IPS-18a (cell line): ENCODE measurements around the gene ARHGDIB.

Experiments used
- H3K27ac ChIP-seq: one replicate; pipeline ENCODE4 v1.5.1; 2013; ENCODE audit warnings: low read length
- H3K27me3 ChIP-seq: one replicate; pipeline ENCODE4 v1.6.1; 2013; ENCODE audit warnings: mild to moderate bottlenecking, low read length; ENCODE audit not compliant: control insufficient read depth, insufficient read depth
- H3K36me3 ChIP-seq: one replicate; pipeline ENCODE4 v1.6.1; 2013; ENCODE audit warnings: low read depth, low read length; ENCODE audit not compliant: control insufficient read depth
- H3K4me1 ChIP-seq: one replicate; pipeline ENCODE4 v1.6.1; 2013; ENCODE audit warnings: low read depth, low read length; ENCODE audit not compliant: control insufficient read depth
- H3K4me3 ChIP-seq: one replicate; pipeline ENCODE4 v1.5.1; 2013; ENCODE audit warnings: low read length
- H3K9ac ChIP-seq: one replicate; pipeline ENCODE4 v1.6.1; 2013; ENCODE audit warnings: mild to moderate bottlenecking, low read length, moderate library complexity
- H3K9me3 ChIP-seq: one replicate; pipeline ENCODE4 v1.6.1; 2013; ENCODE audit warnings: low read depth, low read length; ENCODE audit not compliant: control insufficient read depth

The ARHGDIB gene

GRCh38 chr12:14937689-14938088 is 23.7 kb downstream of the ARHGDIB start:
- no peaks in the 10 kb centered on the region for H3K4me1 ChIP-seq
- no peaks in the 10 kb centered on the region for H3K9me3 ChIP-seq
- H3K4me3 ChIP-seq, result no peak overlapping the region
- no peaks in the 10 kb centered on the region for H3K36me3 ChIP-seq
- no peaks in the 10 kb centered on the region for H3K27me3 ChIP-seq
- H3K9ac ChIP-seq, result no peak overlapping the region
- no peak overlapping the region for H3K27ac ChIP-seq

DNA sequence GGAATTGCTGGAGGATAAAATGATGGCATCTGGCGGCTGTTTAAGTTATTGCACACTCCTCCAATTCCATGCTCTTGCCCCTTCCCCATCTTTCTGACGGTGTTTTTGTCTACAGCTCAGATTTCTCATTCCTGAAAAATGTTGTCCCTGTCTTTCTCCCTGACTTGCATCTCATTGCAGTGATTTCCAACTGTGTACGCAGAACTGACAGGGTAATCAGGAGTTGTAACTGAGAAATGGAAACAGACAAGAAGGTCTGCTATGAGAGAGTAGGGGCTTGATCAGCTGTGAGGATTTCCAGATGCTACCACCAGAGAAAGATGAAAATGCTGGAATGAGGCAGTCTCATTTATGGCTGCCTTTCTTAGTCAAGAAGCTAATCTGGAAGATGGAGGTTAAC is 24.4 kb downstream of the ARHGDIB start:
- Histone ChIP-seq H3K4me1 (no peaks in the 10 kb centered on the region), H3K36me3 (no peaks in the 10 kb centered on the region), H3K9ac (no peak overlapping the region), H3K4me3 (no peak overlapping the region), H3K9me3 (no peaks in the 10 kb centered on the region), H3K27ac (no peak overlapping the region), H3K27me3 (no peaks in the 10 kb centered on the region)

DNA sequence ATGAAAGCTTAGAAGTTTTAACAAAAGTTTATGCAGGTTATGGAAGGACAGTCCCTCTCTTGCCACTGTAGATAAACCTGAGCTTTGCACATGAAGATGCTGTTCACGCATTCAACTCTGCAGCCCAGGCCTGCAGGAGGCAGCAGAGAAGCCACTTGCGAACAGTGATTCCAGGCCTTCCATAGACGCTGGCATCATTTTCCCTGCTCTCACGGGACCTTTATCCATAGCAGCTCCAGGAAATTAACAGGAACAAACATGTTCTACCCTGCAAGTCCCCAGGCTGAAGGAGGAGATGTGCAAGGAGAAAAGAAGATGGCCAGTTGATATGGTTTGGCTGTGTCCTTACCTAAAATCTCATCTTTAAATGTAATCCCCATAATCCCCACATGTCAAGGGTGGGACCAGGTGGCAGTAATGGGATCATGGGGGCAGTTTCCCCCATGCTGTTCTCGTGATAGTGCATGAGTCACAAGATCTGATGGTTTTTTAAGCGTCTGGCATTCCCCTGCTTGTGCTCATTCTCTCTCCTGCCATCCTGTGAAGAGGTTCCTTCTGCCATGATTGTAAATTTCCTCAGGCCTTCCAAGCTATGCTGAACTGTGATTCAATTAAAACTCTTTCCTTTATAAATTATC is 25.1 kb downstream of the ARHGDIB start:
- H3K4me1 ChIP-seq, result no peaks in the 10 kb centered on the region
- H3K4me3 ChIP-seq, result no peak overlapping the region
- H3K27me3 ChIP-seq, result no peaks in the 10 kb centered on the region
- H3K36me3 ChIP-seq, result no peaks in the 10 kb centered on the region
- no peak overlapping the region for H3K27ac ChIP-seq
- H3K9me3 ChIP-seq, result no peaks in the 10 kb centered on the region
- H3K9ac ChIP-seq, result no peak overlapping the region

DNA sequence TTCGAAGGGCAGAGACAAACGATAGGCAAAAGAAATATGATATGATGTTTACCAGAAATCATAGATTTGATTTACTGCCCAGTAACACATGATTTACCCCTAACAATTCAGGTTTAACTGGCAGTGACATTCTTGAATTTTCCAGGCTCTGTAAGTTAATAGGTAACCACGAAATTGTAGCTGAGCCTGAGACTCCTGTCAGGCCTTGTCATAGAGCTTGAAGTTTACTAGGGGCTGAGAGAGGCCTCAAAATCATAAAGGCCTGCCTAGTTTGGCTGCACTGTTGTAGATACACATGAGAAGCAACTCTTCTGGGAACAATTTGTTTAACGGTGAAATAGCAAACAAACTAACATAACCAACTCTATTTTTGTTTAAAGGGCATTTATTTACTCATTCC is 26.4 kb downstream of the ARHGDIB start:
- Histone ChIP-seq H3K9ac (no peak overlapping the region), H3K4me3 (no peak overlapping the region)

DNA sequence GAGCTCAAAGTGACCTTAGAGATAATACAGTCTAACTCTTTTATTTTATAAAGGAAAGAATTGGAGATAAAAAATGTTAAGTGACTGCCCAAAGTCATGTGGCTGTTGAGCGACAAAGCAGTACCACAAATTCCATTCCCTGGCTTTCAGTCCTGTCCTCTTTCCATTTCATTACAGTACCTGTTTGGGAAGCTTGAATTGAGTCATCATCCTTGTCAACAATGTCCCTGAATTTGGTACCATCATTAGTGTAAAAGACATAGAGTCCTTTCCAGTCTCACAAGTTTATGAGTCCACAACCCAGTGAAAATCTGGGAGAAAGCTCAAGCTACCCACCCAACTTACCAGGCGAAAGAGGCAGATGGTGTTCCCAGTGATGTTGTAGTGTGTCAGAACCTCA is 26.9 kb downstream of the ARHGDIB start:
- no peak overlapping the region for H3K9ac ChIP-seq
- H3K27ac ChIP-seq, result no peak overlapping the region
- no peaks in the 10 kb centered on the region for H3K9me3 ChIP-seq
- H3K36me3 ChIP-seq, result no peaks in the 10 kb centered on the region
- H3K27me3 ChIP-seq, result no peaks in the 10 kb centered on the region
- H3K4me1 ChIP-seq, result no peaks in the 10 kb centered on the region
- H3K4me3 ChIP-seq, result no peak overlapping the region

More for the DNA sequence above, 26.4 kb downstream of the ARHGDIB start:
- H3K27ac ChIP-seq, result no peak overlapping the region
- H3K36me3 ChIP-seq, result no peaks in the 10 kb centered on the region
- no peaks in the 10 kb centered on the region for H3K27me3 ChIP-seq
- H3K4me1 ChIP-seq, result no peaks in the 10 kb centered on the region
- no peaks in the 10 kb centered on the region for H3K9me3 ChIP-seq

DNA sequence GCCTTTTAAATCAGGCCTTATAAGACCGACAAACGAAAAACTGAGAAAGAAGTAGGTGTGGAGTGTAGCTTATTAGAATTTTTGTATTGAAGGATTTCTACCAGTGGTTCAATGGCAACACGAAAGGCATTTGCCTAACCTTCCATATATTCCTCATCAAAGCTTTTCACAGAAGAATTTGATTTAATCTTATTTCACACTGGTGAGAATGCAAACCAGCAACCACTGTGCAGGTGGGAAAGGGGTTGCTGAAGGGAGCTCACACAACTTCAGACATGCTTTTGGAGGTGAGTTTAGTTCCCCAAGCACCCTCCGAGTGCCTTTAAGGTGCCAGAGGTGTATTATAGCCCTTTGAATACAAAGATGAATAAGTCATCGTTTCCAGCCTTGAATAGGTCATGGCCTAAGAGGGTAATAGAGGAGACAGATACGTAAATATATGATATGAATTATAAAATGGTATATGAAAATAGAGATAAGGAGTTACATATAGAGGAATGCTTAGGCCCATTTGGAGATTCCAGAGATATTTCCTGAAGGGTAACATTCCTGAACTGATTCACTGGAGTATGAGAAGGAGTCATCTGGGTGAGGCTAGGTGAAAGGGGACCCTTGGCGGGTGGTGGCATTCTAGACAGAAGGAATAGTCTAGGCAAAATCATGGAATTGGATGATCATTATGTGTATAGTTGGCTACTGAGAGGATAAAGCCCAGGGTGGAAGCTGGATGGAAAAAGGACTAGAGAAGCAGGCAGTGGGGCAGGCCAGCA is 29.4 kb downstream of the ARHGDIB start:
- H3K27me3 ChIP-seq, result no peaks in the 10 kb centered on the region
- H3K36me3 ChIP-seq, result no peaks in the 10 kb centered on the region
- H3K4me1 ChIP-seq, result peaks cover 6% of the 10 kb centered on the region
- H3K27ac ChIP-seq, result no peak overlapping the region
- H3K4me3 ChIP-seq, result no peak overlapping the region
- no peaks in the 10 kb centered on the region for H3K9me3 ChIP-seq
- H3K9ac ChIP-seq, result no peak overlapping the region

DNA sequence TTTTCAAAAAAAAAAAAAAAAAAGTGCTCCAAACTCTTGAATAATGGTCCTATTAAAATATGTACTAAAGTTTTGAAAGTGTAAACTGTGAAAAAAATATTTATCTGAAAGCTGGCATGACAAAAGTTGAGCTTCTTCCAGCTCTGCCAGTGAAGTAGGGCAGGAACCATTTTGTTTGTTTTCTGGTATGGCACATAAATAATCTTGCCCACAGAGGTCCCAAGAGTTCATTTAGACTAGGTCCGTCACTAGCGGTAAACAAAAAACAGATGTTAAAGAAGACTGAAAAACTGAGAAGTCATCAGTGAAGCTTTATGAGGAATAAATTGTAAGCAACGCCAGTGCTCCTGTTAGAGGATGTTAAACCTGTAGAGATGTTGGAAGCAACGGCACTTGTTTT is 30.0 kb downstream of the ARHGDIB start:
- H3K9ac ChIP-seq, result no peak overlapping the region
- H3K9me3 ChIP-seq, result no peaks in the 10 kb centered on the region
- H3K36me3 ChIP-seq, result no peaks in the 10 kb centered on the region
- no peak overlapping the region for H3K27ac ChIP-seq
- H3K27me3 ChIP-seq, result no peaks in the 10 kb centered on the region
- peaks cover 6% of the 10 kb centered on the region for H3K4me1 ChIP-seq
- H3K4me3 ChIP-seq, result no peak overlapping the region

DNA sequence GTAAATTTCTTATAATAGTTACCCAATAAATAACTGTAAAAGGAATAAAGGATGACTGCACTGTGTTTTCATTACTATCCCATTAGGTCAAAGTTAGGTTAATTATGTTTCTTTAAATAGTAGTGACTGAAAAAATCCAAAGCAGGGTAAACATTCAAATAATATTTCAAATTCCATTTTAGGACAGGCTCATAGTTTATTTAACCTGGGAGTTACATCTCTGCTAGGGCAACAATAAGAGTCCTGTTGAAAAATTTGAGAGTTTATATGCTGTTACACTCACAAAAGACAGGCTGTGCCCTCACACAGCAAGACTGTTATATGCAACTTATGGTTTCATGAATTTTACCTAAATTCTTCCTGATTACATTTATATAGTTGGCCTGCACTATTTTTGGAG is 31.1 kb downstream of the ARHGDIB start:
- Histone ChIP-seq H3K9me3 (no peaks in the 10 kb centered on the region), H3K9ac (no peak overlapping the region), H3K36me3 (no peaks in the 10 kb centered on the region), H3K4me3 (no peak overlapping the region), H3K27ac (no peak overlapping the region), H3K27me3 (no peaks in the 10 kb centered on the region), H3K4me1 (peaks cover 6% of the 10 kb centered on the region)

DNA sequence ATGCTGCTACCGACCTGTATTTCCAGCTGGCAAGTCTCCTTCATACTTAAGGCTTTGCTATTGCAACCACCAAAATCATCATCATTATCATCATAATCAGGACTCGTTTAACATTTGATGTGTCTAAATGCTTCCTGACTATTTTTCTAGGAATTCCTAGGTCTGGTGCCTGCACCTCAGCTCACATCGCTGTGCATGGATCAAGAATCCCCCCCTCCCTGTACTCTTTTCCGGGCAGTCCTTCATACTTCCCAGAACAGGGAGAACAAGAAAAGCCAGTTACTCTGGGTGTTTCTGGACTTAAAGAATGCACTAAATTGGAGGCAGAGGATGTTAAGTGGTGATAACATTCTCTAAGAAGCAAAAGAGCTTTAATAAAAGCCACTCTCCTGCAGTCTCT is 32.5 kb downstream of the ARHGDIB start:
- Histone ChIP-seq H3K9ac (no peak overlapping the region), H3K9me3 (no peaks in the 10 kb centered on the region), H3K4me1 (peaks cover 6% of the 10 kb centered on the region), H3K27ac (no peak overlapping the region), H3K36me3 (no peaks in the 10 kb centered on the region), H3K4me3 (no peak overlapping the region), H3K27me3 (no peaks in the 10 kb centered on the region)

GRCh38 chr12:14927267-14927666 is 34.1 kb downstream of the ARHGDIB start:
- no peaks in the 10 kb centered on the region for H3K27me3 ChIP-seq
- H3K9me3 ChIP-seq, result no peaks in the 10 kb centered on the region
- no peak overlapping the region for H3K9ac ChIP-seq
- H3K4me1 ChIP-seq, result peaks cover 6% of the 10 kb centered on the region
- no peak overlapping the region for H3K4me3 ChIP-seq
- no peak overlapping the region for H3K27ac ChIP-seq
- H3K36me3 ChIP-seq, result no peaks in the 10 kb centered on the region

- no peaks in the 10 kb centered on the region for H3K27me3 ChIP-seq
- H3K36me3 ChIP-seq, result no peaks in the 10 kb centered on the region
- peaks cover 6% of the 10 kb centered on the region for H3K4me1 ChIP-seq
- H3K9ac ChIP-seq, result no peak overlapping the region
- H3K9me3 ChIP-seq, result no peaks in the 10 kb centered on the region
- no peak overlapping the region for H3K4me3 ChIP-seq
- H3K27ac ChIP-seq, result no peak overlapping the region
Measured at GRCh38 chr12:14924541-14924940, 36.9 kb downstream of the ARHGDIB start.

- H3K4me3 ChIP-seq, result no peak overlapping the region
- H3K9me3 ChIP-seq, result no peaks in the 10 kb centered on the region
- peaks cover 2% of the 10 kb centered on the region for H3K4me1 ChIP-seq
- no peaks in the 10 kb centered on the region for H3K36me3 ChIP-seq
- no peaks in the 10 kb centered on the region for H3K27me3 ChIP-seq
- no peak overlapping the region for H3K27ac ChIP-seq
- no peak overlapping the region for H3K9ac ChIP-seq
Measured at GRCh38 chr12:14923944-14924343, 37.5 kb downstream of the ARHGDIB start.
